ENCODE measurements around the gene DCHS2.

Gene DCHS2

DNA sequence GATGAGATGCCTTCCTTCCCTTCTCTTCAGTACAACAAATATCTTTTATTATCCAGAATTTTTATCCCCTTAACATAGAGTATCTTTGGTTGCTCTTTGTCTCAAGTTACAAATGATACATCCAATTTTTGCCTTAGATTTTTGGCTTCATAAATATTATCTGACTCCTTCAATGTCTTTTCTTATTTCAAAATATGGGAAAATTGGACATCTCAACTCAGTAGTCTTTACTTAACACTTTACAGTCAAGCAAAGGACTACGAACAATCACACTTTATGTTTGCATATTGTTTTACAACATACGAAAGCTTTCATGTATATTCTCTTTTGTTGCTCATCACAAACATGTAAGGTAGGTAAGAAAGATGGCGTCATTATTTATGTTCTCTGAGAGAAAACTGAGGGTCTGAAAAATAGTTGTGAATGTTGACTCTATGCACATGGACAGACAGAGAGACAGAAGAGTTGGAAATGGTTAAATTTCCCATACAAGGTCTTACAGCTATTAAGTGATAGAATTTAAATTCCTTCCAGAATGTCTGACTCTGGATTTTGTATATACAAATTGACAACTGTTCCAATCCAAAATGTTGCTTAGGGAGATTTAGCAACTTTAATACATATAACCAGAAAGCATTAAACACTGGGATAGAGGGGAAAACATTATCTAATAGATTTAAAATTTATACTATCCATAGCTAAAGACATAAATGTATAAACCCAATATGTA is 29.4 kb downstream of the DCHS2 start:
- Histone ChIP-seq H3K18ac (ENCODE audit: low read length) (no peak overlapping the region), H4K8ac (ENCODE audit: low read depth, low read length) (no peak overlapping the region), H2BK120ac (ENCODE audit: low read depth, low read length) (no peak overlapping the region), H3K23ac (ENCODE audit: low read depth, low read length, poor library complexity) (no peak overlapping the region), H3K79me1 (ENCODE audit: low read depth, low read length) (no peaks in the 10 kb centered on the region), H2BK15ac (ENCODE audit: low read length) (no peak overlapping the region), H2AK5ac (ENCODE audit: low read depth, low read length) (no peak overlapping the region), H3K4me1 (ENCODE audit: control insufficient read depth in 2 of 2, insufficient read depth in 1 of 2, low read depth in 1 of 2, low read length in 2 of 2) (no peaks in the 10 kb centered on the region), H3K14ac (ENCODE audit: low read length) (no peak overlapping the region), H3K4ac (ENCODE audit: low read length) (no peak overlapping the region), H2BK12ac (ENCODE audit: low read length) (no peak overlapping the region), H3K27ac (replicated peaks; ENCODE audit: low read length) (no peak overlapping the region), H3K36me3 (replicated peaks in 1 of 2; ENCODE audit: control insufficient read depth in 2 of 2, insufficient read depth in 2 of 2, low read length in 2 of 2) (no peaks in the 10 kb centered on the region), H3K27me3 (ENCODE audit: control insufficient read depth in 3 of 3, insufficient read depth in 3 of 3, low read depth in 1 of 3, low read length in 3 of 3) (peaks cover 0 to 3% (median 0%) of the 10 kb centered on the region in 3 experiments), H2AFZ (ENCODE audit: low read length) (no peak overlapping the region), H2BK5ac (ENCODE audit: low read length) (no peak overlapping the region), H3K9me3 (replicated peaks in 1 of 2; ENCODE audit: control insufficient read depth in 2 of 2, insufficient read depth in 1 of 2, low read depth in 1 of 2, low read length in 2 of 2) (no peaks in the 10 kb centered on the region), H4K91ac (ENCODE audit: low read depth, low read length, poor library complexity) (no peak overlapping the region), H3K4me2 (ENCODE audit: insufficient read depth, low read length, poor library complexity, severe bottlenecking) (no peak overlapping the region), H3K9ac (ENCODE audit: low read depth, low read length, poor library complexity) (no peak overlapping the region), H3K4me3 (ENCODE audit: low read length in 2 of 2) (no peak overlapping the region)
- DNase-seq (ENCODE audit: low spot score), result no peak
- WGBS, 2 donors (ENCODE audit: extremely low coverage in 2 of 2, insufficient read length in 2 of 2, insufficient replicate concordance in 1 of 2), result no CpG with 5 or more reads among the region's 3 CpGs

DNA sequence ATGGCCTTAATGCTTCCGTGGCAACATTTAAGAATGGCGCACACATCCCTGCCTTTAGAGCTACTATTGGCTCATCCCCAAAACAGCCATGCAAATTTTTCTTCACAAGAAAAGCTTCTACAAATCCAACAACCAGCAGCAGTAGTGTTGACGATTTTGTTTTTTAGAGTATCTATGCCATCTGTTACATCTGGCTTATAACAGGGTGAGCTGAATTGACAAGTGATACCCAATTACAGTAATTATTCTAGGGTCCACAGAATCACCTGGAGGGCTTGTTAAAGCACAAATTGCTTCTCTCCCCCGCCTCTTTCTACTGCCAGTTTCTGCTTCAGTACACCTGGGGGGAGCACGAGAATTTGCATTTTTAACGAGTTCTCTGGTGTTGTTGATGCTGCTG is 34.1 kb downstream of the DCHS2 start:
- H3K18ac ChIP-seq (ENCODE audit: low read length), result no peak overlapping the region
- no CpG with 5 or more reads among the region's 6 CpGs for WGBS, 2 donors (ENCODE audit: extremely low coverage in 2 of 2, insufficient read length in 2 of 2, insufficient replicate concordance in 1 of 2)
- no peak overlapping the region for H3K4me3 ChIP-seq (ENCODE audit: low read length in 2 of 2)
- no peaks in the 10 kb centered on the region for H3K79me1 ChIP-seq (ENCODE audit: low read depth, low read length)
- no peak overlapping the region for H4K91ac ChIP-seq (ENCODE audit: low read depth, low read length, poor library complexity)
- H3K9ac ChIP-seq (ENCODE audit: low read depth, low read length, poor library complexity), result no peak overlapping the region
- no peaks in the 10 kb centered on the region for H3K36me3 ChIP-seq (replicated peaks in 1 of 2; ENCODE audit: control insufficient read depth in 2 of 2, insufficient read depth in 2 of 2, low read length in 2 of 2)
- H2AK5ac ChIP-seq (ENCODE audit: low read depth, low read length), result no peak overlapping the region
- H3K4me2 ChIP-seq (ENCODE audit: insufficient read depth, low read length, poor library complexity, severe bottlenecking), result no peak overlapping the region
- H2BK15ac ChIP-seq (ENCODE audit: low read length), result no peak overlapping the region
- H3K9me3 ChIP-seq (replicated peaks in 1 of 2; ENCODE audit: control insufficient read depth in 2 of 2, insufficient read depth in 1 of 2, low read depth in 1 of 2, low read length in 2 of 2), result no peaks in the 10 kb centered on the region
- H2AFZ ChIP-seq (ENCODE audit: low read length), result no peak overlapping the region
- H2BK12ac ChIP-seq (ENCODE audit: low read length), result no peak overlapping the region
- H3K27me3 ChIP-seq (ENCODE audit: control insufficient read depth in 3 of 3, insufficient read depth in 3 of 3, low read depth in 1 of 3, low read length in 3 of 3), result peaks cover 0 to 3% (median 0%) of the 10 kb centered on the region in 3 experiments
- no peak overlapping the region for H2BK5ac ChIP-seq (ENCODE audit: low read length)
- no peak overlapping the region for H4K8ac ChIP-seq (ENCODE audit: low read depth, low read length)
- no peaks in the 10 kb centered on the region for H3K4me1 ChIP-seq (ENCODE audit: control insufficient read depth in 2 of 2, insufficient read depth in 1 of 2, low read depth in 1 of 2, low read length in 2 of 2)
- no peak overlapping the region for H2BK120ac ChIP-seq (ENCODE audit: low read depth, low read length)
- DNase-seq (ENCODE audit: low spot score), result no peak
- H3K4ac ChIP-seq (ENCODE audit: low read length), result no peak overlapping the region
- H3K23ac ChIP-seq (ENCODE audit: low read depth, low read length, poor library complexity), result no peak overlapping the region
- no peak overlapping the region for H3K14ac ChIP-seq (ENCODE audit: low read length)
- no peak overlapping the region for H3K27ac ChIP-seq (replicated peaks; ENCODE audit: low read length)

DNA sequence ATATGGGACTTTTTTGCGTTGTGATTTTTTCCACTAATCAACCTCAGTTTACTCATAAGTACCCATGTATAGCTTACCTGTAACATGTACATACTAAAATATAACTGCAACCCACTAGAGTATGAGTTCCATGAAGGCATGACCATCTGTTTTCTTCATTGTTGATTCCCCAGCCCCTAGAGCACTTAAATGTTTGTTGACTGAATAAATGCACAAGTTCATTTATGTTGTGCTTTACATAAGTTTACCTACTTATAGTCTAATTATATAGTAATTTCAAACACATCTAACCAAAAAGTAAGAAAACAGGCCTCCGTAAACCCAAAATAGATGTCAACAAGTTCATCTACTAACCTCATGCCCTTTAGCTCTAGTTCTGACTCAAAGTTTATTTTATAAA is 34.7 kb downstream of the DCHS2 start:
- no peak overlapping the region for H2AFZ ChIP-seq (ENCODE audit: low read length)
- H3K23ac ChIP-seq (ENCODE audit: low read depth, low read length, poor library complexity), result no peak overlapping the region
- H3K9ac ChIP-seq (ENCODE audit: low read depth, low read length, poor library complexity), result no peak overlapping the region
- no peak overlapping the region for H3K4me2 ChIP-seq (ENCODE audit: insufficient read depth, low read length, poor library complexity, severe bottlenecking)
- H4K8ac ChIP-seq (ENCODE audit: low read depth, low read length), result no peak overlapping the region
- no peak overlapping the region for H2BK15ac ChIP-seq (ENCODE audit: low read length)
- H2AK5ac ChIP-seq (ENCODE audit: low read depth, low read length), result no peak overlapping the region
- H3K4ac ChIP-seq (ENCODE audit: low read length), result no peak overlapping the region
- DNase-seq (ENCODE audit: low spot score), result no peak
- H3K4me3 ChIP-seq (ENCODE audit: low read length in 2 of 2), result no peak overlapping the region
- WGBS, 2 donors (ENCODE audit: extremely low coverage in 2 of 2, insufficient read length in 2 of 2, insufficient replicate concordance in 1 of 2), result no CpG with 5 or more reads among the region's 2 CpGs
- H3K18ac ChIP-seq (ENCODE audit: low read length), result no peak overlapping the region
- H3K27ac ChIP-seq (replicated peaks; ENCODE audit: low read length), result no peak overlapping the region
- H3K4me1 ChIP-seq (ENCODE audit: control insufficient read depth in 2 of 2, insufficient read depth in 1 of 2, low read depth in 1 of 2, low read length in 2 of 2), result no peaks in the 10 kb centered on the region
- H3K79me1 ChIP-seq (ENCODE audit: low read depth, low read length), result no peaks in the 10 kb centered on the region
- H4K91ac ChIP-seq (ENCODE audit: low read depth, low read length, poor library complexity), result no peak overlapping the region
- no peaks in the 10 kb centered on the region for H3K36me3 ChIP-seq (replicated peaks in 1 of 2; ENCODE audit: control insufficient read depth in 2 of 2, insufficient read depth in 2 of 2, low read length in 2 of 2)
- H3K9me3 ChIP-seq (replicated peaks in 1 of 2; ENCODE audit: control insufficient read depth in 2 of 2, insufficient read depth in 1 of 2, low read depth in 1 of 2, low read length in 2 of 2), result no peaks in the 10 kb centered on the region
- no peak overlapping the region for H3K14ac ChIP-seq (ENCODE audit: low read length)
- H2BK5ac ChIP-seq (ENCODE audit: low read length), result no peak overlapping the region
- no peak overlapping the region for H2BK120ac ChIP-seq (ENCODE audit: low read depth, low read length)
- H2BK12ac ChIP-seq (ENCODE audit: low read length), result no peak overlapping the region
- peaks cover 0 to 3% (median 0%) of the 10 kb centered on the region in 3 experiments for H3K27me3 ChIP-seq (ENCODE audit: control insufficient read depth in 3 of 3, insufficient read depth in 3 of 3, low read depth in 1 of 3, low read length in 3 of 3)

GRCh38 chr4:154456240-154456639 is 35.4 kb downstream of the DCHS2 start:
- WGBS, 2 donors (ENCODE audit: extremely low coverage in 2 of 2, insufficient read length in 2 of 2, insufficient replicate concordance in 1 of 2), result no CpG with 5 or more reads among the region's 6 CpGs
- Histone ChIP-seq H3K9ac (ENCODE audit: low read depth, low read length, poor library complexity) (no peak overlapping the region), H3K36me3 (replicated peaks in 1 of 2; ENCODE audit: control insufficient read depth in 2 of 2, insufficient read depth in 2 of 2, low read length in 2 of 2) (no peaks in the 10 kb centered on the region), H3K23ac (ENCODE audit: low read depth, low read length, poor library complexity) (no peak overlapping the region), H3K4ac (ENCODE audit: low read length) (no peak overlapping the region), H3K4me1 (ENCODE audit: control insufficient read depth in 2 of 2, insufficient read depth in 1 of 2, low read depth in 1 of 2, low read length in 2 of 2) (no peaks in the 10 kb centered on the region), H2AK5ac (ENCODE audit: low read depth, low read length) (no peak overlapping the region), H4K91ac (ENCODE audit: low read depth, low read length, poor library complexity) (no peak overlapping the region), H2AFZ (ENCODE audit: low read length) (no peak overlapping the region), H3K27me3 (ENCODE audit: control insufficient read depth in 3 of 3, insufficient read depth in 3 of 3, low read depth in 1 of 3, low read length in 3 of 3) (peaks cover 0 to 3% (median 0%) of the 10 kb centered on the region in 3 experiments), H3K4me3 (ENCODE audit: low read length in 2 of 2) (no peak overlapping the region), H2BK120ac (ENCODE audit: low read depth, low read length) (no peak overlapping the region), H3K18ac (ENCODE audit: low read length) (no peak overlapping the region), H2BK12ac (ENCODE audit: low read length) (no peak overlapping the region), H3K14ac (ENCODE audit: low read length) (no peak overlapping the region), H3K4me2 (ENCODE audit: insufficient read depth, low read length, poor library complexity, severe bottlenecking) (no peak overlapping the region), H2BK5ac (ENCODE audit: low read length) (no peak overlapping the region), H3K27ac (replicated peaks; ENCODE audit: low read length) (no peak overlapping the region), H2BK15ac (ENCODE audit: low read length) (no peak overlapping the region), H4K8ac (ENCODE audit: low read depth, low read length) (no peak overlapping the region), H3K79me1 (ENCODE audit: low read depth, low read length) (no peaks in the 10 kb centered on the region), H3K9me3 (replicated peaks in 1 of 2; ENCODE audit: control insufficient read depth in 2 of 2, insufficient read depth in 1 of 2, low read depth in 1 of 2, low read length in 2 of 2) (no peaks in the 10 kb centered on the region)
- no peak for DNase-seq (ENCODE audit: low spot score)

All from neuronal stem cell (in vitro differentiated cells).